Renal cortex interstitium (tissue), 15 donors: ENCODE results near the gene ABHD17C. TPM values are rescaled to one million over a fixed set of nuclear protein-coding genes. Genes with fewer than 3 reads are reported as not detected.
"Not testable (repeated sequence)": the region's sequence is repeated elsewhere in the genome, so short reads cannot be mapped to it uniquely, and the experiment has no call there.

Experiments
- DNase-seq, 11 donors: peaks; one replicate each; pipeline ENCODE4 v3.0.0-alpha.2; 2013; ENCODE audit warnings: low read depth in 9 of 11, low spot score in 4 of 11; ENCODE audit errors: extremely low read depth in 1 of 11
- long read RNA-seq, 16 experiments: transcript quantifications; one replicate each; lab custom pipeline, GENCODE V29; 2026
- polyA plus RNA-seq, 3 donors: library from polyadenylated mRNA; unstranded; fragments of 120-200 nt; gene quantifications; one replicate each; pipeline ENCODE4 v1.2.1, GENCODE V29; 2013; ENCODE audit not compliant: insufficient read length in 3 of 3

The ABHD17C gene
- 10 to 100 TPM; 29.8 to 36.7 (median 31.7) TPM for polyA plus RNA-seq
- long read RNA-seq, donor 1, transcript ABHD17C-201 (3 exons, 2,368 nt) = major isoform, 10 of 10 reads
- long read RNA-seq, donor 1, partial matches to known transcripts = 0 of 10 reads
- long read RNA-seq, donor 1, other reads (novel, unspliced or antisense) = 0 of 10 reads
- long read RNA-seq, donor 2, transcript ABHD17C-201 (3 exons, 2,368 nt) = major isoform, 8 of 13 reads
- long read RNA-seq, donor 2, partial matches to known transcripts = 5 of 13 reads
- long read RNA-seq, donor 2, other reads (novel, unspliced or antisense) = 0 of 13 reads
- long read RNA-seq, donor 3, transcript ABHD17C-201 (3 exons, 2,368 nt) = major isoform, 19 of 19 reads
- long read RNA-seq, donor 3, partial matches to known transcripts = 0 of 19 reads
- long read RNA-seq, donor 3, other reads (novel, unspliced or antisense) = 0 of 19 reads
- long read RNA-seq, donor 4, transcript ABHD17C-201 (3 exons, 2,368 nt) = major isoform, 12 of 12 reads
- long read RNA-seq, donor 4, partial matches to known transcripts = 0 of 12 reads
- long read RNA-seq, donor 4, other reads (novel, unspliced or antisense) = 0 of 12 reads
- long read RNA-seq, donor 5 = 0 reads
- long read RNA-seq, donor 6, partial matches to known transcripts = 0 of 3 reads
- long read RNA-seq, donor 6, other reads (novel, unspliced or antisense) = 0 of 3 reads
- long read RNA-seq, donor 7, transcript ABHD17C-201 (3 exons, 2,368 nt) = major isoform, 13 of 13 reads
- long read RNA-seq, donor 7, partial matches to known transcripts = 0 of 13 reads
- long read RNA-seq, donor 7, other reads (novel, unspliced or antisense) = 0 of 13 reads
- long read RNA-seq, donor 8 = 0 reads
- long read RNA-seq, donor 9, transcript ABHD17C-201 (3 exons, 2,368 nt) = major isoform, 12 of 12 reads
- long read RNA-seq, donor 9, partial matches to known transcripts = 0 of 12 reads
- long read RNA-seq, donor 9, other reads (novel, unspliced or antisense) = 0 of 12 reads
- long read RNA-seq, donor 10, transcript ABHD17C-201 (3 exons, 2,368 nt) = major isoform, 20 of 20 reads
- long read RNA-seq, donor 10, partial matches to known transcripts = 0 of 20 reads
- long read RNA-seq, donor 10, other reads (novel, unspliced or antisense) = 0 of 20 reads
- long read RNA-seq, donor 11, transcript ABHD17C-201 (3 exons, 2,368 nt) = major isoform, 17 of 17 reads
- long read RNA-seq, donor 11, partial matches to known transcripts = 0 of 17 reads
- long read RNA-seq, donor 11, other reads (novel, unspliced or antisense) = 0 of 17 reads
- long read RNA-seq, donor 12, transcript ABHD17C-201 (3 exons, 2,368 nt) = major isoform, 7 of 7 reads
- long read RNA-seq, donor 12, partial matches to known transcripts = 0 of 7 reads
- long read RNA-seq, donor 12, other reads (novel, unspliced or antisense) = 0 of 7 reads
- long read RNA-seq, donor 13 = 0 reads
- long read RNA-seq, donor 14, transcript ABHD17C-201 (3 exons, 2,368 nt) = major isoform, 14 of 14 reads
- long read RNA-seq, donor 14, partial matches to known transcripts = 0 of 14 reads
- long read RNA-seq, donor 14, other reads (novel, unspliced or antisense) = 0 of 14 reads
- long read RNA-seq, donor 15, transcript ABHD17C-201 (3 exons, 2,368 nt) = major isoform, 5 of 5 reads
- long read RNA-seq, donor 15, partial matches to known transcripts = 0 of 5 reads
- long read RNA-seq, donor 15, other reads (novel, unspliced or antisense) = 0 of 5 reads
- long read RNA-seq, donor 16, transcript ABHD17C-201 (3 exons, 2,368 nt) = major isoform, 27 of 35 reads
- long read RNA-seq, donor 16, partial matches to known transcripts = 8 of 35 reads
- long read RNA-seq, donor 16, other reads (novel, unspliced or antisense) = 0 of 35 reads

DNA sequence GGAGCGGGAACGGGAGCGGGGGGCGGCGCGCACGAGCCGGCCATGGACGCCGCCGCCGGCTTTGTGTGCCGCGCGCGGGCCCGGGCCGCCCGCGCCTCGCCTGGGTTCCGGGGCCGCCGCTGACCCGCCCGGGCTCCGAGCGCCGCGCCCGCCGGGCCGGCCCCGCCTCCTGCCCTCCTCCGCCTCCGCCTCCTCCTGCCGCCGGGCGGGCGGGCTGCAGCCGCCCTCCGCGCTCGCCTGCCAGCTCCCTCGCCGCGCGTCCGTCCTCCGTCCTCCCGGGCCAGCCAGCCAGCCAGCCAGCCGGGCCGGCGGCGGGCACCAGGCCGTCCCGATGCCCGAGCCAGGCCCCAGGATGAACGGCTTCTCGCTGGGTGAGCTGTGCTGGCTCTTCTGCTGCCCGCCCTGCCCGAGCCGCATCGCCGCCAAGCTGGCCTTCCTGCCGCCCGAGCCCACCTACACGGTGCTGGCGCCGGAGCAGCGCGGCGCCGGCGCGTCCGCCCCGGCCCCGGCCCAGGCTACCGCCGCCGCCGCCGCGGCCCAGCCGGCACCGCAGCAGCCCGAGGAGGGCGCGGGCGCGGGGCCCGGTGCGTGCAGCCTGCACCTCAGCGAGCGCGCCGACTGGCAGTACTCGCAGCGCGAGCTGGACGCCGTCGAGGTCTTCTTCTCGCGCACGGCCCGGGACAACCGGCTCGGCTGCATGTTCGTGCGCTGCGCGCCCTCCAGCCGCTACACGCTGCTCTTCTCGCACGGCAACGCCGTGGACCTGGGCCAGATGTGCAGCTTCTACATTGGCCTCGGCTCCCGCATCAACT lies at the start of gene ABHD17C:
Gene ABHD17C (plus strand): TSS at position 212 of the 812 bp plus-strand sequence. CDS start 120 bp downstream, at position 332.
- peak in 4 of 11 donors; percentile 32 to 49 (median 42) for DNase-seq

- DNase-seq = no peak
Observed at GRCh38 chr15:80645494-80646065, 49.5 kb upstream of the ABHD17C start.

DNA sequence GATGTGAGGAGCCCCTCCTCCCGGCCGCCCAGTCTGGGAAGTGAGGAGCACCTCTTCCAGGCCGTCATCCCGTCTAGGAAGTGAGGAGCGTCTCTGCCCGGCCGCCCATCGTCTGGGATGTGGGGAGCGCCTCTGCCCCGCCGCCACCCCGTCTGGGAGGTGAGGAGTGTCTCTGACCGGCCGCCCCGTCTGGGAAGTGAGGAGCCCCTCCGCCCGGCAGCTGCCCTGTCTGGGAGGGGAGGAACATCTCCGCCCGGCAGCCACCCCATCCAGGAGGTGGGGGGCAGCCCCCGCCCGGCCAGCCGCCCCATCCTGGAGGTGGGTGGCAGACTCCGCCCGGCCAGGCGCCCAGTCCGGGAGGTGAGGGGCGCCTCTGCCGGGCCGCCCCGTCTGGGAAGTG lies 47.7 kb upstream of the ABHD17C start:
- DNase-seq = not testable (repeated sequence)

GRCh38 chr15:80654299-80654698 lies 40.8 kb upstream of the ABHD17C start:
- DNase-seq = no peak

GRCh38 chr15:80659375-80659774 lies 35.7 kb upstream of the ABHD17C start:
- no peak for DNase-seq

DNA sequence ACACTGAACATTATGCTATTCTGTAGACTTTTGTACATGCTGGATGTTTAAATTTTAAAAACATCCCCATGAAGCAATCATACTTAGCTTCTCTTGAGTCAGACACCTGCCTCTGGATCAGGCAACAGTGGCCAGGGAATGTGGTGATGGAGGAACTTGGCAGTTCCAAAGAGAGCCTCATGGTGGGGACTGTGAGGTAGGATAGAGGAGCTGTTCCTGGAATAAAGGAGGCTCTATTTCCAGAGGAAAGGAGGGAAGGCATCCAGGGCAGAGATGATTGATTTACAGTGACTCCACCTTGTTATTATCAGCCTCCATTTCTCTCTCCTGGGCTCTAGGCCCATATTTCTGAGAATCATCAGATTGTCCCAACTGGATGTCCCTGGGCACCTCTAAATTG lies 35.0 kb upstream of the ABHD17C start:
- DNase-seq = peak in 7 of 11 donors; percentile 5 to 29 (median 18)

GRCh38 chr15:80662129-80662528 lies 33.0 kb upstream of the ABHD17C start:
- no peak for DNase-seq

GRCh38 chr15:80662757-80663553 lies 32.2 kb upstream of the ABHD17C start:
- no peak for DNase-seq

GRCh38 chr15:80665151-80665550 lies 30.0 kb upstream of the ABHD17C start:
- DNase-seq = no peak

DNA sequence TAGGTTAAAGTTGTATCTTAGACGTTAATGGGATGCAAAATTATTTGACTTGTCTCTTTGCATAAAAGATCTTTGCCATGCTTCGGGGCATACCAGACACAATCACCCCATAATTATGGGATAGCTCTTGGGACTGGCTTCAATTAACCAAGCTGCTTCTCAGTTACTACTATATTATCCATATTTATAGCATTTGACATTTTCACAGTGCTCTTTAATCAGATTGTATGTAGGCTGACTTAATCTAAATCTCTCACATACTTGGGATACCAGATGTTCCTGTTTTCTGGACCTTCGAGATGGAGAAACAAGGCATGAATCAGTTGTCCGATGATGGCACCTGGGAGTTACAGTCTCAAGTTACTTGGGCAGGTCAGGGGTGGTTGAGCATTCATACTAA lies 27.2 kb upstream of the ABHD17C start:
- DNase-seq = no peak

DNA sequence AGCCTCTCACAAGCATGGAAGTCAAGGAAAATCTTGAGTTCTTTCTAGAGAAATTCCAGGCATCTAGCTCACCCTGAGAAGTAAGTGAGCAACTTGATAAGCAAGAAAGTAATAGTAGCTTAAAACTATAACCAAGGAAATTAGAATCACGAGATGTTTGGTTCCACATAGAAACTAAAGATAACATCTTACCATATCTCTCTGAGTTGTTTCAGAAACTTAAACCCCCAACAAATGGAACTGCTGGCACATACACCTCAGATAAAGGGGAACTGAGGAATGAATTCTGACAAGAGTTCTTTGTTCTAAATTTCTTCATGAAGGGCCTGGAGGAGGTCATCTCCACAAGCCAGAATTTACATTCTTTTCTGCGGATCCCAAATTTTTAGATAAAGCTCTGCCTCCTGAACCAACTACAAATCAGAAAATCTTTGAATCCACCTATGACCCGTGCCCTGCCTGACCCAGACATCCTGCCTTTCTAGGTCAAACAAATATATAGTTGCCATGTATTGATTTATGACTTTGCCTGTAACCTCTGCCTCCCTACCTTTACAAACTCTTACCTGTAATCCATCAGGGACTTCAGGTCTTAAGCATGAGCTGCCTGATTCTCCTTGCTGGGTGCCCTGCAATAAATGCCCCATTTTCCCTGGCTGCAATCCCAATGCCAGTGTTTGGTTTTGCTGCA lies 26.4 kb upstream of the ABHD17C start:
- DNase-seq = no peak

DNA sequence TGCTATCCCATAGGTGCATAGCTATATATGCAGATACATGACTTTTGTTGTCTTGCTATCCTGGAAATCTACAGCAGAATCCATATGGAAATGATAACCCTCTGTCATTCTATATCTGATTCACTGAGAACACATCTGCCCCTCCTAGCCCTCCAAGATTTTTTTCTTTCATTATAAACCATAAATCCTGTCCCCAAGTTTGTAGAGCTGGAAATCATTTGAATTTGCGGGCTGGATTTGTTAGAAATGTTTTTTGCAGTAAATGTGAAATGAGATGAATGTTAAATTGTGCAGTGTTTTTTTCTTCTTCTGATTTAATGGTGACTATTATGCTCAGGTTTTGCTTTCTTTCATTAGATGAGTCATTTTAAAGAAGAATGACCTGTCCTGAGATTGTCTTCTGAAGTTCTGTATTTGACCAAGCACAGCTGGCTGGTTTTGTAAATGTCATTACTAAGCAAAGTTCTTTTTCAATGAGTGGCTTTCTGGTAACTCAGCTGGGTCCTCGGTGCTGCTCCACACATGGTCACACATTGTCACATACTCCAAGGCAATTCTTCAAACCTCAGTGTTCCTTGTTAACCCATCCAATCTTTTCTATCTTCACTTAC lies 25.3 kb upstream of the ABHD17C start:
- no peak for DNase-seq

- DNase-seq = no peak
Observed at GRCh38 chr15:80673561-80674244, 21.4 kb upstream of the ABHD17C start.

GRCh38 chr15:80674245-80674614 lies 20.9 kb upstream of the ABHD17C start:
- no peak for DNase-seq

- DNase-seq = no peak
Observed at GRCh38 chr15:80677041-80677440, 18.1 kb upstream of the ABHD17C start.
